GM12878 (cell line): ENCODE data around the gene WDR76. TPM values are rescaled to one million over a fixed set of nuclear protein-coding genes. Genes with fewer than 3 reads are reported as not detected.

Source experiments
- ATAC-seq: fragments of 200-7000 bp; cut with Tn5 transposase; 3 replicates; pipeline ENCODE4 v1.9.1; 2020; ENCODE audit warnings: mild to moderate bottlenecking, moderate library complexity
- BruUV-seq: library from RNA; stranded (reverse); fragments of 400-500 nt; replicated peaks from 2 replicates; lab custom pipeline; 2021; lab: Mats Ljungman, UMichigan
- CTCF ChIA-PET: fragments of 300-600 bp; sonication (Branson Sonifier 250); formaldehyde crosslinking; extraction: SDS; loops from one replicate; lab custom pipeline; 2021; ENCODE audit warnings: inconsistent platforms; lab: Yijun Ruan, JAX
- POLR2A ChIA-PET: fragments of 350-600 bp; formaldehyde crosslinking; extraction: SDS; loops from one replicate; lab custom pipeline; 2021; ENCODE audit warnings: inconsistent platforms; lab: Charles Lee
- RAD21 ChIA-PET: fragments of 300-600 bp; sonication (Branson Sonifier 250); formaldehyde crosslinking; loops from one replicate; lab custom pipeline; 2023; ENCODE audit warnings: antibody characterized with exemption; ENCODE audit not compliant: unreplicated experiment; lab: Charles Lee
- SMC1A ChIA-PET: fragments of 300-600 bp; sonication (Branson Sonifier 250); formaldehyde crosslinking; loops from one replicate; lab custom pipeline; 2023; ENCODE audit not compliant: unreplicated experiment, uncharacterized antibody; lab: Charles Lee
- DNase-seq: peaks from one replicate; pipeline ENCODE4 v3.0.0-alpha.2; 2011; ENCODE audit warnings: low read depth, low spot score
- FAIRE-seq: peaks from 3 replicates; lab custom pipeline; 2011; peaks lifted over from hg19 to GRCh38; lab: Jason Lieb, UNC
- H2AFZ ChIP-seq: 2 replicates; pipeline ENCODE4 v1.6.0; 2011; ENCODE audit warnings: low read depth, low read length, control low read depth; ENCODE audit not compliant: control insufficient read depth
- H3K27ac ChIP-seq: 2 replicates; pipeline ENCODE4 v1.5.1; 2011; ENCODE audit warnings: control low read depth; ENCODE audit not compliant: control insufficient read depth, insufficient read depth
- H3K27me3 ChIP-seq, 2 experiments: replicated peaks in 1 of 2; 2 replicates each; pipeline versions ENCODE4 v1.6.0 to v1.6.1; 2011; ENCODE audit warnings: low read length in 1 of 2; ENCODE audit not compliant: control insufficient read depth in 2 of 2, insufficient read depth in 2 of 2
- H3K36me3 ChIP-seq, 2 experiments: 2 replicates each; pipeline ENCODE4 v1.5.1; 2011; ENCODE audit warnings: low read length in 1 of 2; ENCODE audit not compliant: control insufficient read depth in 2 of 2, insufficient read depth in 2 of 2
- H3K4me1 ChIP-seq: 2 replicates; pipeline ENCODE4 v1.6.1; 2011; ENCODE audit warnings: mild to moderate bottlenecking, low read length, moderate library complexity, mixed read lengths; ENCODE audit not compliant: control insufficient read depth, insufficient read depth
- H3K4me2 ChIP-seq: 2 replicates; pipeline ENCODE4 v1.6.0; 2011; ENCODE audit warnings: control low read depth; ENCODE audit not compliant: control insufficient read depth, insufficient read depth
- H3K4me3 ChIP-seq: fragments of 200-600 bp; sonication (generic); 2 replicates; pipeline ENCODE4 v1.5.1; 2016
- H3K79me2 ChIP-seq: 2 replicates; pipeline ENCODE4 v1.6.0; 2011; ENCODE audit warnings: low read length; ENCODE audit not compliant: control insufficient read depth, insufficient read depth
- H3K9ac ChIP-seq: 2 replicates; pipeline ENCODE4 v1.8.0; 2011; ENCODE audit warnings: low read length, control low read depth, mixed read lengths; ENCODE audit not compliant: control insufficient read depth, insufficient read depth
- H3K9me3 ChIP-seq: replicated peaks from 3 replicates; pipeline ENCODE4 v1.5.1; 2011; ENCODE audit warnings: mild to moderate bottlenecking, low read length; ENCODE audit not compliant: control insufficient read depth, insufficient read depth
- H4K20me1 ChIP-seq: 2 replicates; pipeline ENCODE4 v1.6.0; 2011; ENCODE audit not compliant: control insufficient read depth, insufficient read depth
- E2F4 ChIP-seq: IDR thresholded peaks from 2 replicates; pipeline ENCODE4 v1.6.1; 2012; ENCODE audit warnings: low read depth, low read length, improper control_type of control experiment
- RUNX3 ChIP-seq: IDR thresholded peaks from 2 replicates; pipeline ENCODE4 v1.6.1; 2012; ENCODE audit warnings: low read length, inconsistent platforms
- SIX5 ChIP-seq: IDR thresholded peaks from 2 replicates; pipeline ENCODE4 v1.6.1; 2011; ENCODE audit warnings: mild to moderate bottlenecking, low read depth, low read length, moderate library complexity; ENCODE audit not compliant: severe bottlenecking
- SUPT20H ChIP-seq: IDR thresholded peaks from 2 replicates; pipeline ENCODE4 v1.6.1; 2011; ENCODE audit warnings: low read depth, mild to moderate bottlenecking, low read length, moderate library complexity, borderline replicate concordance; ENCODE audit not compliant: control insufficient read depth
- TARDBP ChIP-seq: IDR thresholded peaks from 2 replicates; pipeline ENCODE4 v1.6.1; 2016; ENCODE audit warnings: borderline replicate concordance
- WGBS: methylation state at CpG from one replicate; pipeline ENCODE4 v1.1.6; 2016; ENCODE audit warnings: low lambda C conversion rate; ENCODE audit not compliant: insufficient replicate concordance, insufficient coverage; ENCODE audit errors: missing lambda C conversion rate; 5-methylcytosine and 5-hydroxymethylcytosine counted together
- in situ Hi-C: fragments of 300-500 bp; cut with MboI; formaldehyde crosslinking; loops from 9 replicates; pipeline ENCODE4 v1.14.3; 2018; ENCODE audit warnings: mixed read lengths
- intact Hi-C: fragments of 100-400 bp; cut with micrococcal nuclease; formaldehyde crosslinking; loops from one replicate; pipeline ENCODE4 v1.14.2; 2022; ENCODE audit not compliant: unreplicated experiment
- polyA plus RNA-seq, 11 experiments: library from polyadenylated mRNA; depleted of rRNA in 4 of 11; unstranded in 6 of 11; stranded (reverse) in 5 of 11; fragments of >200 nt; fragmentation: Nextera tagmentation in 4 of 11; fragmentation: Illumina TruSeq in 1 of 11; extraction: Ambion mirVana in 4 of 11; extraction: Trizol in 1 of 11; gene quantifications; 1 replicate in 1 of 11; 2 replicates in 10 of 11; pipeline versions ENCODE4 v1.2.1 to v1.2.3, GENCODE V29; 2011 to 2016; ENCODE audit warnings: inconsistent platforms in 2 of 11, missing spikeins in 2 of 11, low read depth in 1 of 11
- total RNA-seq, 4 experiments: library from RNA; depleted of rRNA in 3 of 4; stranded (reverse); fragments of >200 nt in 3 of 4; fragmentation: Illumina TruSeq in 1 of 4; extraction: Trizol in 1 of 4; gene quantifications; 2 replicates each; pipeline versions ENCODE4 v1.2.1 to v1.2.3, GENCODE V29; 2013 to 2021
- TF ChIP-seq, protein P1 (sequence below): fragments of 450-650 bp; IDR thresholded peaks from 2 replicates; pipeline ENCODE4 v1.6.1; 2018; ENCODE audit warnings: borderline replicate concordance, mild to moderate bottlenecking; ENCODE audit not compliant: partially characterized antibody
- TF ChIP-seq, protein P2 (sequence below): fragments of 450-650 bp; IDR thresholded peaks from 2 replicates; pipeline ENCODE4 v1.6.1; 2016; ENCODE audit warnings: mild to moderate bottlenecking, moderate library complexity, borderline replicate concordance

Gene WDR76
- total and polyA plus RNA-seq, 10 of the 15 experiments (the other 5 are each of a cell fraction or from before 2014, with no cell fraction given): 8.0 to 59.7 (median 34.5) TPM

- no peak overlapping the region for H2AFZ ChIP-seq
- H3K4me2 ChIP-seq: no peak overlapping the region
- ChIA-PET RAD21 (no interaction called here), SMC1A (interaction anchor here (1.0 to 1.4 kb wide), 2 partner anchors 43 to 107 kb away, joined by 3 to 4 read pairs; no protein-coding TSS in a partner anchor), CTCF (interaction anchor here (0.5 to 1.5 kb wide), 5 partner anchors 12 to 150 kb away, joined by 3 to 7 read pairs (median 3); no protein-coding TSS in a partner anchor), POLR2A (interaction anchor here (0.5 kb wide), 1 partner anchor 8 kb away, joined by 3 read pairs; no protein-coding TSS in a partner anchor)
- no peak overlapping the region for H3K4me3 ChIP-seq
- in situ Hi-C loops (no loop called here), intact Hi-C loops (no loop called here)
- H3K4me1 ChIP-seq: no peaks in the 10 kb centered on the region
- FAIRE-seq (no peak), ATAC-seq (no peak), DNase-seq (no peak)
- no peaks in the 10 kb centered on the region for H4K20me1 ChIP-seq
- no peak overlapping the region for H3K9ac ChIP-seq
- no peak for TF ChIP-seq RUNX3
- TF ChIP-seq, protein P1, sequence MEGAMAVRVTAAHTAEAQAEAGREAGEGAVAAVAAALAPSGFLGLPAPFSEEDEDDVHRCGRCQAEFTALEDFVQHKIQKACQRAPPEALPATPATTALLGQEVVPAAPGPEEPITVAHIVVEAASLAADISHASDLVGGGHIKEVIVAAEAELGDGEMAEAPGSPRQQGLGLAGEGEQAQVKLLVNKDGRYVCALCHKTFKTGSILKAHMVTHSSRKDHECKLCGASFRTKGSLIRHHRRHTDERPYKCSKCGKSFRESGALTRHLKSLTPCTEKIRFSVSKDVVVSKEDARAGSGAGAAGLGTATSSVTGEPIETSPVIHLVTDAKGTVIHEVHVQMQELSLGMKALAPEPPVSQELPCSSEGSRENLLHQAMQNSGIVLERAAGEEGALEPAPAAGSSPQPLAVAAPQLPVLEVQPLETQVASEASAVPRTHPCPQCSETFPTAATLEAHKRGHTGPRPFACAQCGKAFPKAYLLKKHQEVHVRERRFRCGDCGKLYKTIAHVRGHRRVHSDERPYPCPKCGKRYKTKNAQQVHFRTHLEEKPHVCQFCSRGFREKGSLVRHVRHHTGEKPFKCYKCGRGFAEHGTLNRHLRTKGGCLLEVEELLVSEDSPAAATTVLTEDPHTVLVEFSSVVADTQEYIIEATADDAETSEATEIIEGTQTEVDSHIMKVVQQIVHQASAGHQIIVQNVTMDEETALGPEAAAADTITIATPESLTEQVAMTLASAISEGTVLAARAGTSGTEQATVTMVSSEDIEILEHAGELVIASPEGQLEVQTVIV: no peak
- no peak for TF ChIP-seq TARDBP
- TF ChIP-seq SUPT20H: no peak
- no peak for TF ChIP-seq E2F4
- TF ChIP-seq, protein P2, sequence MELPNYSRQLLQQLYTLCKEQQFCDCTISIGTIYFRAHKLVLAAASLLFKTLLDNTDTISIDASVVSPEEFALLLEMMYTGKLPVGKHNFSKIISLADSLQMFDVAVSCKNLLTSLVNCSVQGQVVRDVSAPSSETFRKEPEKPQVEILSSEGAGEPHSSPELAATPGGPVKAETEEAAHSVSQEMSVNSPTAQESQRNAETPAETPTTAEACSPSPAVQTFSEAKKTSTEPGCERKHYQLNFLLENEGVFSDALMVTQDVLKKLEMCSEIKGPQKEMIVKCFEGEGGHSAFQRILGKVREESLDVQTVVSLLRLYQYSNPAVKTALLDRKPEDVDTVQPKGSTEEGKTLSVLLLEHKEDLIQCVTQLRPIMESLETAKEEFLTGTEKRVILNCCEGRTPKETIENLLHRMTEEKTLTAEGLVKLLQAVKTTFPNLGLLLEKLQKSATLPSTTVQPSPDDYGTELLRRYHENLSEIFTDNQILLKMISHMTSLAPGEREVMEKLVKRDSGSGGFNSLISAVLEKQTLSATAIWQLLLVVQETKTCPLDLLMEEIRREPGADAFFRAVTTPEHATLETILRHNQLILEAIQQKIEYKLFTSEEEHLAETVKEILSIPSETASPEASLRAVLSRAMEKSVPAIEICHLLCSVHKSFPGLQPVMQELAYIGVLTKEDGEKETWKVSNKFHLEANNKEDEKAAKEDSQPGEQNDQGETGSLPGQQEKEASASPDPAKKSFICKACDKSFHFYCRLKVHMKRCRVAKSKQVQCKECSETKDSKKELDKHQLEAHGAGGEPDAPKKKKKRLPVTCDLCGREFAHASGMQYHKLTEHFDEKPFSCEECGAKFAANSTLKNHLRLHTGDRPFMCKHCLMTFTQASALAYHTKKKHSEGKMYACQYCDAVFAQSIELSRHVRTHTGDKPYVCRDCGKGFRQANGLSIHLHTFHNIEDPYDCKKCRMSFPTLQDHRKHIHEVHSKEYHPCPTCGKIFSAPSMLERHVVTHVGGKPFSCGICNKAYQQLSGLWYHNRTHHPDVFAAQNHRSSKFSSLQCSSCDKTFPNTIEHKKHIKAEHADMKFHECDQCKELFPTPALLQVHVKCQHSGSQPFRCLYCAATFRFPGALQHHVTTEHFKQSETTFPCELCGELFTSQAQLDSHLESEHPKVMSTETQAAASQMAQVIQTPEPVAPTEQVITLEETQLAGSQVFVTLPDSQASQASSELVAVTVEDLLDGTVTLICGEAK: no peak
- no peak for TF ChIP-seq SIX5
- no peaks in the 10 kb centered on the region for H3K79me2 ChIP-seq
- no TSS peak for BruUV-seq
- no peaks in the 10 kb centered on the region for H3K27me3 ChIP-seq
- WGBS: 68% methylated on average over 4 of the region's 4 CpGs
- H3K27ac ChIP-seq: no peak overlapping the region
- no peaks in the 10 kb centered on the region for H3K9me3 ChIP-seq
- no peaks in the 10 kb centered on the region for H3K36me3 ChIP-seq
Observed at GRCh38 chr15:43916326-43916660, 89.5 kb downstream of the WDR76 start.
